Neutrophil (primary cell): ENCODE data around the gene ITGB5.

ENCODE experiments used
- H3K27ac ChIP-seq: fragments of 200-600 bp; sonication (generic); 2 replicates; pipeline ENCODE4 v1.5.1; 2016; ENCODE audit warnings: mild to moderate bottlenecking, moderate library complexity
- H3K27me3 ChIP-seq: fragments of 200-600 bp; sonication (generic); 2 replicates; pipeline ENCODE4 v1.6.0; 2016; ENCODE audit warnings: mild to moderate bottlenecking
- H3K36me3 ChIP-seq: fragments of 200-600 bp; sonication (generic); 2 replicates; pipeline ENCODE4 v1.5.1; 2017
- H3K4me1 ChIP-seq, 2 experiments: fragments of 200-600 bp in 1 of 2; sonication (generic) in 1 of 2; 1 replicate in 1 of 2; 2 replicates in 1 of 2; pipeline versions ENCODE4 v1.5.1 to v1.6.1; 2013 to 2016; ENCODE audit warnings: low read depth in 1 of 2, low read length in 1 of 2, mild to moderate bottlenecking in 1 of 2, moderate library complexity in 1 of 2; ENCODE audit not compliant: control insufficient read depth in 1 of 2, insufficient read depth in 1 of 2
- H3K4me3 ChIP-seq, 2 experiments: fragments of 200-600 bp in 1 of 2; sonication (generic) in 1 of 2; 1 replicate in 1 of 2; 2 replicates in 1 of 2; pipeline ENCODE4 v1.5.1; 2013 to 2016; ENCODE audit warnings: low read depth in 1 of 2, low read length in 1 of 2, mild to moderate bottlenecking in 1 of 2, moderate library complexity in 1 of 2
- H3K9me3 ChIP-seq: fragments of 200-600 bp; sonication (generic); 2 replicates; pipeline ENCODE4 v1.5.1; 2016
- CTCF ChIP-seq: fragments of 200-600 bp; sonication (generic); IDR thresholded peaks from 2 replicates; pipeline ENCODE4 v1.5.1; 2016; ENCODE audit warnings: antibody characterized with exemption

Gene ITGB5

GRCh38 chr3:124919756-124920155 is 32.6 kb upstream of the ITGB5 start:
- TF ChIP-seq CTCF, result no peak
- Histone ChIP-seq H3K4me1 (no peaks in the 10 kb centered on the region), H3K4me3 (no peak overlapping the region), H3K27me3 (no peaks in the 10 kb centered on the region), H3K27ac (no peak overlapping the region), H3K9me3 (no peaks in the 10 kb centered on the region), H3K36me3 (no peaks in the 10 kb centered on the region)

GRCh38 chr3:124918524-124918923 is 31.4 kb upstream of the ITGB5 start:
- H3K4me3 ChIP-seq, result no peak overlapping the region
- H3K36me3 ChIP-seq, result no peaks in the 10 kb centered on the region
- no peak overlapping the region for H3K27ac ChIP-seq
- H3K27me3 ChIP-seq, result no peaks in the 10 kb centered on the region
- H3K9me3 ChIP-seq, result no peaks in the 10 kb centered on the region
- H3K4me1 ChIP-seq, result no peaks in the 10 kb centered on the region
- TF ChIP-seq CTCF, result no peak

GRCh38 chr3:124916837-124917409 is 29.8 kb upstream of the ITGB5 start:
- H3K9me3 ChIP-seq, result no peaks in the 10 kb centered on the region
- no peak overlapping the region for H3K27ac ChIP-seq
- H3K4me1 ChIP-seq, result no peaks in the 10 kb centered on the region
- no peaks in the 10 kb centered on the region for H3K27me3 ChIP-seq
- H3K4me3 ChIP-seq, result no peak overlapping the region
- H3K36me3 ChIP-seq, result no peaks in the 10 kb centered on the region
- no peak for TF ChIP-seq CTCF

GRCh38 chr3:124915254-124915653 is 28.1 kb upstream of the ITGB5 start:
- TF ChIP-seq CTCF, result no peak
- Histone ChIP-seq H3K27ac (no peak overlapping the region), H3K36me3 (no peaks in the 10 kb centered on the region), H3K27me3 (no peaks in the 10 kb centered on the region), H3K9me3 (no peaks in the 10 kb centered on the region), H3K4me3 (no peak overlapping the region), H3K4me1 (no peaks in the 10 kb centered on the region)

- Histone ChIP-seq H3K9me3 (no peaks in the 10 kb centered on the region), H3K4me1 (no peaks in the 10 kb centered on the region), H3K27me3 (no peaks in the 10 kb centered on the region), H3K4me3 (no peak overlapping the region), H3K36me3 (no peaks in the 10 kb centered on the region), H3K27ac (no peak overlapping the region)
- no peak for TF ChIP-seq CTCF
These were observed 20.8 kb upstream of the ITGB5 start for GRCh38 chr3:124907957-124908356.
